DOHH2 (cell line): ENCODE measurements around the gene IQGAP3.

Source experiments
- CTCF ChIP-seq: fragments of 200-600 bp; sonication (generic); IDR thresholded peaks from one replicate; pipeline ENCODE4 v1.5.1; 2014; ENCODE audit warnings: antibody characterized with exemption, mild to moderate bottlenecking, low read depth, low read length; ENCODE audit not compliant: poor library complexity, severe bottlenecking
- EZH2phosphoT487 ChIP-seq: fragments of 200-600 bp; sonication (generic); IDR thresholded peaks from 2 replicates; pipeline ENCODE4 v1.6.1; 2017; ENCODE audit warnings: borderline replicate concordance, mild to moderate bottlenecking, antibody characterized with exemption, low read length, moderate library complexity, mixed read lengths

DNA sequence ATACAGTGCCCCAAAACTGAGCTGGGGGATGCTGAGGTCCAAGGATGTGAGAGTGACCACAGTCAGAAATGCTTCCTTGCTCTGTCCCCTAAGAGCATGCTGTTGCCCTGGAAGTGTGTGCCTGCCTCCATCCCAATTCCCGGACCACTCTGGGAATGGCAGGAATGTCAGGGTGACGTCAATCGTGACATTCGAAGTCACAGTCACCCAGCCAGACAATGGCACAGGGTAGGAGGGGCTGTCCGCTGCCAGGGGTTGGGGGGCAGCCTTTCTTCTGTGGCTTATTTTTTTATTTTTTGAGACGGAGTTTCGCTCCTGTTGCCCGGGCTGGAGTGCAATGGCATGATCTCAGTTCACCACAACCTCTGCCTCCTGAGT lies 94.1 kb downstream of the IQGAP3 start:
- no peak for TF ChIP-seq CTCF
- no peak for TF ChIP-seq EZH2phosphoT487
